ENCODE data around the gene SCAP.
"Not testable (repeated sequence)": the region's sequence is repeated elsewhere in the genome, so short reads cannot be mapped to it uniquely, and the experiment has no call there.

SCAP gene

GRCh38 chr3:47380601-47381316, 95.0 kb downstream of the SCAP start, which contains the start of gene PTPN23:
TSS of gene PTPN23 (plus strand) at chr3:47381021. CDS start at chr3:47381097, 76 bp downstream.
- ATAC-seq, result peak; percentile 93
- no peaks in the 10 kb centered on the region for H3K27me3 Mint-ChIP-seq
- H3K9me3 Mint-ChIP-seq, result no peaks in the 10 kb centered on the region
- peaks cover 54% of the 10 kb centered on the region for H3K4me1 Mint-ChIP-seq
- H3K36me3 Mint-ChIP-seq, result peaks cover 12% of the 10 kb centered on the region
- H3K27ac Mint-ChIP-seq, result peak within 1 kb of the TSS; percentile 98
- H3K4me3 Mint-ChIP-seq, result peak within 1 kb of the TSS; percentile 99

- ATAC-seq, result no peak
- peaks cover 50% of the 10 kb centered on the region for H3K4me1 Mint-ChIP-seq
- no peaks in the 10 kb centered on the region for H3K27me3 Mint-ChIP-seq
- no peaks in the 10 kb centered on the region for H3K9me3 Mint-ChIP-seq
- H3K4me3 Mint-ChIP-seq, result peak overlapping the region; percentile 99
- H3K27ac Mint-ChIP-seq, result peak overlapping the region; percentile 98
- H3K36me3 Mint-ChIP-seq, result peaks cover 9% of the 10 kb centered on the region
Measured at GRCh38 chr3:47380026-47380600, 95.6 kb downstream of the SCAP start.

DNA sequence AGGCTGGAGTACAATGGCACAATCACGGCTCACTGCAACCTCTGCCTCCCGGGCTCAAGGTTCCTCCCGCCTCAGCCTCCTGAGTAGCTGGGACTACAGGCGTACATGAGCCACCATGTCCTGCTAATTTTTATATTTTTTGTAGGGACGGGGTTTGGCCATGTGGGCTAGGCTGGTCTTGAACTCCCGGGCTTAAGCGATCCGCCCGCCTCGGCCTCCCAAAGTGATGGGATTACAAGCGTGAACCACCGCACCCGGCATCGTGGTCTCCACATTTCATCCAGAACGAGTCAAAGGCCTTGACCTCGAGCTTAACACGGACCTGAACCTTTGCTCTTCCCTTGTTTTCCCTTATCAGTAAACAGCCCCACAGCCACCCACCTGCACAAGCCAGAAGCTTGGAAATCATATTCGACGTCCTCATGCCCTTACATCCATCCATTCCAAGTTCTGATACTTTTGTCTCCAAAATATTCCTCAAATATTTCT, 96.3 kb downstream of the SCAP start:
- no peaks in the 10 kb centered on the region for H3K9me3 Mint-ChIP-seq
- H3K27ac Mint-ChIP-seq, result peak overlapping the region; percentile 98
- peaks cover 50% of the 10 kb centered on the region for H3K4me1 Mint-ChIP-seq
- ATAC-seq, result no peak
- H3K4me3 Mint-ChIP-seq, result peak overlapping the region; percentile 99
- H3K27me3 Mint-ChIP-seq, result no peaks in the 10 kb centered on the region
- H3K36me3 Mint-ChIP-seq, result peaks cover 9% of the 10 kb centered on the region

GRCh38 chr3:47378869-47379268, 96.9 kb downstream of the SCAP start:
- no peaks in the 10 kb centered on the region for H3K27me3 Mint-ChIP-seq
- no peak overlapping the region for H3K27ac Mint-ChIP-seq
- ATAC-seq, result no peak
- H3K9me3 Mint-ChIP-seq, result no peaks in the 10 kb centered on the region
- no peak overlapping the region for H3K4me3 Mint-ChIP-seq
- H3K36me3 Mint-ChIP-seq, result peaks cover 9% of the 10 kb centered on the region
- H3K4me1 Mint-ChIP-seq, result peaks cover 47% of the 10 kb centered on the region

GRCh38 chr3:47377186-47377585, 98.6 kb downstream of the SCAP start:
- no peaks in the 10 kb centered on the region for H3K36me3 Mint-ChIP-seq
- H3K4me1 Mint-ChIP-seq, result peaks cover 32% of the 10 kb centered on the region
- H3K27me3 Mint-ChIP-seq, result peaks cover 5% of the 10 kb centered on the region
- H3K27ac Mint-ChIP-seq, result no peak overlapping the region
- H3K4me3 Mint-ChIP-seq, result no peak overlapping the region
- H3K9me3 Mint-ChIP-seq, result no peaks in the 10 kb centered on the region
- no peak for ATAC-seq

GRCh38 chr3:47376393-47376792, 99.3 kb downstream of the SCAP start:
- ATAC-seq, result no peak
- Mint-ChIP-seq H3K36me3 (no peaks in the 10 kb centered on the region), H3K4me3 (no peak overlapping the region), H3K27ac (no peak overlapping the region), H3K4me1 (peaks cover 24% of the 10 kb centered on the region), H3K27me3 (peaks cover 13% of the 10 kb centered on the region), H3K9me3 (no peaks in the 10 kb centered on the region)

GRCh38 chr3:47374587-47374986, 101.2 kb downstream of the SCAP start:
- no peak overlapping the region for H3K4me3 Mint-ChIP-seq
- ATAC-seq, result no peak
- no peaks in the 10 kb centered on the region for H3K9me3 Mint-ChIP-seq
- no peaks in the 10 kb centered on the region for H3K36me3 Mint-ChIP-seq
- peaks cover 14% of the 10 kb centered on the region for H3K4me1 Mint-ChIP-seq
- H3K27me3 Mint-ChIP-seq, result peaks cover 13% of the 10 kb centered on the region
- H3K27ac Mint-ChIP-seq, result no peak overlapping the region

DNA sequence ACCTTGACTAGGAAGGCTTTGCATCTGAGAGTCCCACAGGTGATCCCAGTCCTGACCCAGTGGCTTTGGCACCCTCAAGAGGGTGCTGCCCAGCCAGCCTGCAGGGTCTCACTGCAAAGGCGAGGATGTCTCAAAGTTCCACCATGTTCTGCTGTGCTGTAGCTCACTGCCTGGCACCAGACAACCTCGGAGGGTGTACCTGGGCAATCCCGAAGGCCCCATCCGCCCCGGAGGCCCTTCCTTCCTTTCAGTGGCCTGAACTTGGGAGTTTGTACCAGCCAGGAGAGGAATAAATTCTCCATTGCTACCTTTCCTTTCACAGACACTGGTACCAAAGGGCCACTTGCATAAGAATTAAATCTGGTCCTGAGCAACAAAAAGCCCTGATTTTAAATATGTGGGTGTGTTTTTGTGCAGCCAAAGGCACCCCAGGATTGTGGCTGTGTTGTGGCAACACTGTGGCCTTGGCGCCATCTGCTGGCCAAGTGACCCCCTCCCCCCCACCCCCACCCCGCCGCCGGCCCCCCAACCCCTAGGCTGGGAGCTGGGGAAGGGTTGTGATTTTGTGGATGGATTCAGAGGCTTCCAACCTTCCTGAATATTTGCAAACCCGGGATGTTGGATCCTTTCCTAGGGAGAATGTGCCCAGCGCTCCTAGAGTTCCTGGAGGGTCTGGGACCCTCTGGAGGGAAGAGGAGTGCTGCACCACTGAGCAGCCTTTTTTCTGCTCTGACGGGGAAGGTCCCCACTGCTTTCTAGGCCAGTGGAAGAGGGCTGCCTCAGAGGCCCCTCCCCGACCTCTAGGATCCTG, 104.6 kb downstream of the SCAP start:
- H3K4me3 Mint-ChIP-seq, result no peak overlapping the region
- H3K9me3 Mint-ChIP-seq, result no peaks in the 10 kb centered on the region
- peak; percentile 50 for ATAC-seq
- H3K27ac Mint-ChIP-seq, result no peak overlapping the region
- peaks cover 13% of the 10 kb centered on the region for H3K27me3 Mint-ChIP-seq
- no peaks in the 10 kb centered on the region for H3K36me3 Mint-ChIP-seq
- no peaks in the 10 kb centered on the region for H3K4me1 Mint-ChIP-seq

DNA sequence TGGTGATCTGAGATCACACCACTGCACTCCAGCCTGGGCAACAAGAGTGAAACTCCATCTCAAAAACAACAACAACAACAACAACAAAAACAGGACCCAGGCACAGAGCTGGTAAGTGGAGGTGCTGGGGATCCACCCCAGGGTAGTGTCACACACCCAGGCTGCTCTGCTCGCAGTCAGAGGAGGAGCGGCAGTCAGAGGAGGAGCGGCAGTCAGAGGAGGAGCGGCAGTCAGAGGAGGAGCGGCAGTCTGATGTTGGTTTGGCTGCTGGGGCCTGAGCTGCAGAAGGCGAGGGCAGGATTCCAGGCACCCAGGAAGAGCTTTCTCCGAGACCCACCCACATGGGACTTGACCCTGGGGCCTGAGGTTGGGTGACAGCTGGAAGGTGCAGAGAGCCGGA, 105.7 kb downstream of the SCAP start:
- ATAC-seq, H3K9me3 Mint-ChIP-seq, H3K4me3 Mint-ChIP-seq, H3K4me1 Mint-ChIP-seq, H3K27ac Mint-ChIP-seq, H3K36me3 Mint-ChIP-seq: not testable (repeated sequence)
- peaks cover 13% of the 10 kb centered on the region for H3K27me3 Mint-ChIP-seq

GRCh38 chr3:47367631-47368030, 108.1 kb downstream of the SCAP start:
- no peaks in the 10 kb centered on the region for H3K9me3 Mint-ChIP-seq
- no peaks in the 10 kb centered on the region for H3K36me3 Mint-ChIP-seq
- H3K27ac Mint-ChIP-seq, result no peak overlapping the region
- ATAC-seq, result no peak
- H3K27me3 Mint-ChIP-seq, result peaks cover 12% of the 10 kb centered on the region
- peaks cover 6% of the 10 kb centered on the region for H3K4me1 Mint-ChIP-seq
- no peak overlapping the region for H3K4me3 Mint-ChIP-seq

DNA sequence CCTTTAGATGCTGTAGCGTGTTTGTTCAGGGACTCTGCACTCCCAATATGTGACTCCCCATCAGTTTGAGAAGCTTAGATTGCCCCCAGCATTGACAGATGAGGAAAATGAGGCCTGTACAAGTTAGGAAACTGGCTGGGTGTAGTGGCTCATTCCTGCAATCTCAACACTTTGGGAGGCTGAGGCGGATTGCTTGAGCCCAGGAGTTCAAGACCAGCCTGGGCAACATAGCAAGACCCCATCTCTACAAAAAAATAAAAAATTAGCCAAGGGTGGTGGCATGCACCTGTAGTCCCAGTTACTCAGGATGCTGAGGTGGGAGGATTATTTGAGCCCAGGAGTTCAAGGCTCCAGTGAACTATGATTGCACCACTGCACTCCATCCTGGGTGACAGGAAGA, 108.9 kb downstream of the SCAP start:
- ATAC-seq, result no peak
- Mint-ChIP-seq H3K27ac (no peak overlapping the region), H3K4me3 (no peak overlapping the region), H3K27me3 (peaks cover 4% of the 10 kb centered on the region), H3K36me3 (no peaks in the 10 kb centered on the region), H3K4me1 (peaks cover 10% of the 10 kb centered on the region), H3K9me3 (no peaks in the 10 kb centered on the region)

DNA sequence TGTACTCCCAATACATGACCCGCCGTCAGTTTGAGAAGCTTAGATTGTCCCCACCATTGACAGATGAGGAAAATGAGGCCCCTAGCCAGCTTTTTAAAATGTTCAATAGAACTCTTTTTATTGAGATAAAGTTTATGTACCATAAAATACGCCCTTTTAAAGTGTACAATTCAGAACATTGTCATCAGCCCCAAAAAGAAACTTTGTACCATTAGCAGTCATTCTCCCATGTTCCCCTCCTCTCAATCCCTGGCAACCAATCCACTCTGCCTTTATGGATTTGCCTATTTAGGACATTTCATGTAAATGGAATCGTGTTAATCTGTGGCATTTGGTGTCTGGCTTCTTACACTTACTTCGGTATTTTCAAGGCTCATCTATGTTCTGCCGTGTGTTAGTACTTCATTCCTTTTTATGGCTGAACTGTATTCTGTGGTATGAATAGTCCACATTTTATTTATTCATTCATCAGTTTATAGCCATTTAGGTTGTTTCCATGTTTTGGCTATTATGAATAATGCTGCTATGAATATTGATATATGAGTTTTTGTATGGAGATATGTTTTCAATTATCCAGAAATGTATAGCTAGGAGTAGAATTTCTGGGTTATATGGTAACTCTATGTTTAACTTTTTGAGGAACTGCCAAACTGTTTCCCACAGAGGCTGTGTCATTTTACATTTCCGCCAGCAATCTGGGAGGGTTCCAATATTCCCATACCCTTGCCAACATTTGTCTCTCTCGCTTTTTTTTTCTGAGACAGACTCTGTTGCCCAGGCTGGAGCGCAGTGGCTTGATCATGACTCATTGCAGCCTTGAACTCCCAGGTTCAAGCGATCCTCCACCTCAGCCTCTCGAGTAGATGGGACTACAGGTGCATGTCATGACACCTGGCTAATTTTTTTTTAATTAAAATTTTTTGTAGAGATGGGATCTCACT, 110.3 kb downstream of the SCAP start:
- H3K9me3 Mint-ChIP-seq, result peaks cover under 1% of the 10 kb centered on the region
- ATAC-seq, result no peak
- H3K4me1 Mint-ChIP-seq, result peaks cover 10% of the 10 kb centered on the region
- no peak overlapping the region for H3K27ac Mint-ChIP-seq
- H3K4me3 Mint-ChIP-seq, result no peak overlapping the region
- peaks cover under 1% of the 10 kb centered on the region for H3K36me3 Mint-ChIP-seq
- H3K27me3 Mint-ChIP-seq, result no peaks in the 10 kb centered on the region

Data from stimulated activated memory B cell treated with anti-CD40 and anti-IgM and Interleukin-4, amounts not matched to agents 10 μg/mL and 1 μg/mL and 100 μg/mL, for 72 hours (primary cell).